ENCODE measurements around the gene PAPSS1.

Gene PAPSS1

GRCh38 chr4:107629318-107629717 lies 90.7 kb downstream of the PAPSS1 start:
- DNase-seq (ENCODE audit: low spot score): no peak

DNA sequence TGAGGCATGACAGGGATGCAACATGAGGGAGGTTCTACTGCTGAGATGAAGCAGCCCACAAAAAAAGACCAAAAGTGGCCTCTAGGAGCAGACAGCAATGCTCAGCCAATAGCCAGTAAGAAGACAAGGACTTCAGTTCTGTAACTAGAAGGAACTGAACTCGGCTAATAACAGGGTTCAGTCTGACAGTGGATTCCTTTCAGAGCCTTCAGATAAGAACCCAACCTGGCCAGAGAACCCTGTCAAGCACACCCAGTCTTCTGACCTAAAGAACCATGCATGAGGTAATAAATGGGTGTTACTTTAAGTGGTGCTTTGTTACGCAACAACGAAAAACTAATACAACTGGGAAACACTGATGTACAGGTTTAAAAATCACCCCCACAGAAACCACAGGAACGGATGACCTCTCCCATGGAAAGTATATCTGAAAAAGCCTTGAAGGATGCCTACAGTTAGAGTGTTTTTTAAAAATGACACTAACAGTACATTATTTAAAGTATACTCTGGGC lies 94.6 kb downstream of the PAPSS1 start:
- DNase-seq (ENCODE audit: low spot score): no peak

GRCh38 chr4:107624024-107624423 lies 96.0 kb downstream of the PAPSS1 start:
- no peak for DNase-seq (ENCODE audit: low spot score)

DNA sequence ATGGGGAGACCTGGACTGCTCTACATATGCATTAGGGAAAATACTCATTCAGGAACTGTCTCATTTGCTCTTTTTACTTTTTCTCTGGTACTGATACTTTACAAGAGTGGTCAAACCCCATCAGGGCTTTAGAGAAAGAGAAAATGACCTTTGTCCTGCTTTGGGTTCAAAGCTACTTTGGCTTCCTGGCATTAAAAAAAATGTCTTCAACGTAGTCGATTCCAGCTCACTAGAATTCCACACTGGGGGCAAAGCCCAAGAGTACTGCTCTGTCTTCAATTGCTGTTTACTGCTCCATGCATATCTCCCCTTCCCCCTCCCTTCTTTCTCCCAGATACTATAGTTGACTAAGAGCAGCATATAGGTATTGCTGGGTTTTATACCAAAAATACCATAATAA lies 98.0 kb downstream of the PAPSS1 start:
- DNase-seq (ENCODE audit: low spot score): no peak

- no peak for DNase-seq (ENCODE audit: low spot score)
These were observed 100.3 kb downstream of the PAPSS1 start for GRCh38 chr4:107619731-107620130.

- DNase-seq (ENCODE audit: low spot score): no peak
These were observed 101.0 kb downstream of the PAPSS1 start for GRCh38 chr4:107619066-107619465.

DNA sequence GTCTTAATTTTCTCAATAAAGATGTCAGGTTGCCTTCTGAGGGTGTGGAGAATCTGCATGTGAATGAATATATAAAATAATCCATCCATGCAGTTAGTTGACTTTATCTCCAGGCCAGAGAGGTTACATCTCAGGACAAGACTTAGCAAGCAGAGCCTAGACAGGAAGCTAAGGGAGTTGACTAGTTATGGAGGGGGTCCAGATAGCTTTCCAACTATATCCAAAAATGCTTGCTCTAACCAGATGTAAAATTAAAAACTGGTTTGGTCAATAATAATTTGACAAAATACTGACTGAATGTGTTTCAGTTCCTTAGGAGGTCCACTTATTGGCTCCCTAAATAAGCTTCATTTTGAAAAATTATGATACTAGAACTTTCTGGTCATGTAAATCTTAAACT lies 101.4 kb downstream of the PAPSS1 start:
- DNase-seq (ENCODE audit: low spot score): no peak

DNA sequence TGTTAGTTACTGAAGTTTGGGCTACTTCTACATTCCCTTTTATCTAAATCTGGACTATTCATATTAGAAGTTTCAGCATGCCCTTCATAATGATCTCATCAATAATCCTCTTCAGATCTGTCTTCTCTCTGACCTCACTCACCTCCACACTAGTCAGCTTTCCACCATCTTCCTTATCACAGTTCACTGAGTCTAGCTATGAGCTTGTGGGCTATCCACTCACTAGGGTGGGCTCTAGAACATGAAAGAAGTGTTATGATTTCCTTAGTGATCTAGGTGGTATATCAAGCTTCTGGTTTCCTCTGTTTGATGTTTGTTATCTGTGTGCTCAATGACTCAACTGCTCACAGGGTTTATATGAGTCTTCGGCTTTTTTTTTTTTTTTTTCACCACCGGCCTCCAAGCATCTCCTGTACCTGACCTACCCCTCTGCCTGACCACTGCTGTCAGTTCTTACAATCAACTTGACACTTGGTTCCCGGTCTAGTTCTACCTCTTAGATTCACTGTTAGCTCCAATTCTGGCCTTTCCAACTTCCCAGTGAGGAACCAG lies 103.1 kb downstream of the PAPSS1 start:
- DNase-seq (ENCODE audit: low spot score): no peak

DNA sequence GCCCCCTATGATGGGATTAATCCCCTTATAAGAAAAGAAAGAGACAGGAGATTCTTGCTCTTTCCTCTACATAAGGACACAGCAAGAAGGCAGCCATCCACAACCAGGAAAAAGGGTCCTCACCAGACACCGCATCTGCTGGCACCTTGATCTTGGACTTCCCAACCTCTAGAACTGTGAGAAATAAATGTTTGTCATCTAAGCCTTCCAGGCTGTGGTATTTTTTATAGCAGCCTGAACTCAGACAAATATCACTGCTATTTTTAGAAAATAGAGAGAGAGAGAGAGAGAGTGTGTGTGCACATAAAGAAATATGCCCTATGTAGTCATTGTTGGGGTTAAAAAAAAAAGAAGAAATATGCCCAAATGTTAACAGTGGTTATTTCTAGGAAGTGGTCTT lies 104.2 kb downstream of the PAPSS1 start:
- no peak for DNase-seq (ENCODE audit: low spot score)

DNA sequence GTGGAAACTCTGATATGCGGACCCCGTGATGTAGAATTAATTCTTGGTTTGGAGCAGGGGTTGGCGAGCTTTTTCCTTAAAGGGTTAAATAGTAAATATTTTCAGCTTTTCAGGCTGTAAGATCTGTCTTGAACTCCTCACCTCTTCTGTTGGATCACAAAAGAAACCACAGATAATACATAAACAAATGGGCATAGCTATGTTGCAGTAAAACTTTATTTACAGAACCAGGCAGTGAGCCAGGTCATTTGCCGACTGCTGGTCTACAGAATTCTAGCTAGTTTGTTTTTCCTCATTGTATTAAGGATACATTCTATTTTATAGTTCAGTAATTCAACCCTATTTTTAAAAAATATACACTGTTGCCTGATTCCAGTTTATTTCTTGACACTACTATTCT lies 116.6 kb downstream of the PAPSS1 start:
- DNase-seq (ENCODE audit: low spot score): no peak

DNA sequence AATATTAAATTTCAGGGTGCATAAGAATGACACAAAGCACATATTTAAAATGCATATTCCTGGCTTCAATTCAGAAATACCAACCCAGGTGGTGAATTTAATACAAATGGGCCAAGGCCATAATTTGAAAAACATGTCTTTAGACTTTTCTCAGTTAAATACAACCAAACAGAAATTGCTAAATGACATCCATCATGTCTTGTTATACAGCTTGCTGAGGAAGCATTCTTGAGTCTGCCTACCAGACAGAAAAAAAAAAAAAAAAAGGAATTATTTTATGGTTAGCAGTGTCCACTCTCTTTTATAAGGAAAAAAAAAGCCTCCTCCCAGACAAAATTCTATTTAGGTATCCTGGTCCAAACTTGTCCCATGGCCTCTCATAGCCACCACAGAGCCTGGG lies 119.1 kb downstream of the PAPSS1 start:
- no peak for DNase-seq (ENCODE audit: low spot score)

DNA sequence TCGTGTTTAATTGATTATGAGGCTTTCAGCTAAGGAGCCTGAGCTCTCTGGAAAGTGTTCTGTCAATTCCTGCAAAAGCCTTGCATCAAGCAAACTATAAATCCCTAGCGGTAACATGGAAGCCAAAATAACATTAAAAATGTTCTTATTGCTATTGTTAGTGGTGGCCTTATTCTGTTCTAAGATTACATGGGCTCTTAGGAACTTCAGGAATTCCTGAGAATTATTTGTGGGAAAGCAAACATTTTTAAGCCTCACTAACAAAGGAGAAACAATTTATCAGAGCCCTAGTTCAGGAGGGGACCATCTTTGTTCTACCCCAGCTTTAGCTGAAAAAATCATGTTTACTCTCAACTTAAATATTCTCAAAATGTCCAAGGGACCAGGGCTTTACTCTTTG lies 119.6 kb downstream of the PAPSS1 start:
- DNase-seq (ENCODE audit: low spot score): no peak

DNA sequence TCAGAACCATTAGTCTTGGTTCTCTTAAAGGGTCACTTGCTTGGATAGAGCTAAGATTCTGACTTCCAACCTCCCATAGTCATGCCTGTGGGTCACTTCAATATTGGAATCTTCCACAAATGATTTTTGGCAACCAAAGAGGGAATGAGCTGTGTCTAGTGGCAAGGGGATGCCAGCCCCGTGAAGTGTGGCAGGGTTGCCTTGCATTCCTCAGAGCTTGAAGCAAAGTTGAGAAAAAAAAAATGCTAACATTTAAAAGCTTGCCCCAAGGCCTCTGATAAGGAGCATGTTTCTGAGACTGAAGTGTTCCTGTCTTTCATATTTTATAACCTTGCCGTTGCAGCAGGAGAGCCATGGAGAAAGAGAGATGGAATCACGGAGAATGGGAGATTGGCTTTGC lies 120.2 kb downstream of the PAPSS1 start:
- DNase-seq (ENCODE audit: low spot score): no peak

GRCh38 chr4:107593230-107593629 lies 126.8 kb downstream of the PAPSS1 start:
- DNase-seq (ENCODE audit: low spot score): no peak

DNA sequence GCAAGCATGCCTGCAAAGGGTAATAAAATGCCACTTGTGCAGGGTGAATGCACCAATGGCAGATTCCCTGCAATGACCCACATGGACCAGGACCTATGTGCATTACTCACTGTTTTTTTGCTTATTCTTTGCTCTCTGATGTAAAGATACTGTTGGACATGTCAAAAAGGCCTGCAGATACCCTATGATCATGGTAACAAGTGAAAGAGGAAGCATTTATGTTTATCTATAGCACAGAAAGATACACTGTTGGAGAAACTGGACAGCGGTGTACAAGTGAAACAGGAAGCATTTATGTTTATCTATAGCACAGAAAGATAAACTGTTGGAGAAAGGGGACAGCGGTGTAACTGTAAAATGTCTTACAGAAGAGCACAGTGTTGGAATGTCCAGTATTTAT lies 127.5 kb downstream of the PAPSS1 start:
- no peak for DNase-seq (ENCODE audit: low spot score)

DNA sequence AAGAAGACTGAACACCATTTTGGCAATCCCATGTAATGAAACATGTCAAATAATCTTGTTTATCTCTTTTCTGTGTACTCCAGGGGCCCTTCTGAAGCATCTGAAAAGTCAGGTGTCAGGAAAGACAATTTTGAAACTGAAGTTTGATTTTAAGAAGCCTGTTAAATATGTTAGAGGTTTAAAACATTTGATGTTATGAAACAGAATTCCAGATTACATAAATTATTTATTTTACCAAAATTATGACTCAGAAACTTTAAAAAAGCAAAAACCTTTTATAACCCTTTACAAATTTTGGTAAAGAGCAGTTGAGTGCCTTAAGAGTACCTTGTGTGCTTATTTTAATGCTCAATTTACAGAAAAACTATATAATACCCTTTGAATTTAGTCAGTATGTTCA lies 130.8 kb downstream of the PAPSS1 start:
- no peak for DNase-seq (ENCODE audit: low spot score)

DNA sequence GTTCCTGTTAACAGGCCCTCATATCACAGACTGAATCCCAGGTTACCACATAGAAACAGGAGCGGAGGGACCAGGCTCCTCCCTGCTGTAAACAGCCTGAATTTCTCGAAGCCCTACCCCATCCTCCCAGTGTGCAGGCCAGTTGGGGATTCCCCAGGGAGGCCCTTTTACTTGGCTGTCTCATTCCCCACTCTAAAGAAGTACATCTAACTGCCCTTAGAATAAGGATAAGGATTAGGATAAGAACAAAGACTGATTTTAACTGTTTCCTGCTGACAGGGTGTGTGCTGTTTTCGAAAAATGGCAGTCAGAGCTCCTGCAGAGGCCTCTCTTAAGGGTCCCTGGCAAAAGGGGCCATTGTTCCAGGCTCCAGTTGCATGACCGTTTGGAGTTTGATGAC lies 133.7 kb downstream of the PAPSS1 start:
- DNase-seq (ENCODE audit: low spot score): no peak

GRCh38 chr4:107579099-107579498 lies 140.9 kb downstream of the PAPSS1 start:
- DNase-seq (ENCODE audit: low spot score): peak; percentile 16

DNA sequence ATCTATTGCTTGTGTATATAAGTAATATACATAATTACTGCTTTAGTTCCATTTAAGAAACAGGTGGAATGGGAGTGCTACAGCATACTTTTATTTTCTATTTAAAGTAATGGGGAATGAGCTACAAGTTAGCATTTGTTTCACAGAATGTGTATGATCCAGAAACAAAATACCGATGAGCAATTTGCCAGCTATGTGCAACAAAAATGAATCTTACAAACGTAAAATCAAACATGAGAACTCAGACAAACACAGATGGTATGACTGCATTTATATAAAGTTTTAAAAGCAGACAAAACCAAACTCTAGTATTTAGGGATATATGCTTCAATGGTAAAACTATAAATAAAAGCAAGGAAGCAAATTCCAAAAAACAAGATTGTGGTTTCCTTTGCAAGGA lies 141.7 kb downstream of the PAPSS1 start:
- no peak for DNase-seq (ENCODE audit: low spot score)

DNA sequence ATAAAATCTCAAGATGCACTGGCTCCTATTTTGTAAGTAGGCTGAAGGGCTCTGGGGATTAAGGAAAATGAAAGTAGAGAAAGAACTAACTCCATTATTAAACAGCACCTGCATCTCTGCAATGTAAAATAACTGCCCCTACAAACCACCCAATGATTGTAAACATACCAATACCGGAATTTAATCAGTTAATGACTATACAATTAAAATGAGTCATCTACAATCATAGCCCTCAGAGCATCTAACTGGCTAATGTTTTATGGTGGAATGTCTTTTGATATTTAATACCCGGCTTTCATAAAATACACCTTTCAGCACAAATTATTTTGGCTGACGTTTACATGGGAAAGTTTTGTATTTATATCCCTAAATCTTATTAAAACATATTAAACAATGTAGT lies 142.3 kb downstream of the PAPSS1 start:
- no peak for DNase-seq (ENCODE audit: low spot score)

GRCh38 chr4:107575243-107575642 lies 144.8 kb downstream of the PAPSS1 start:
- no peak for DNase-seq (ENCODE audit: low spot score)

- DNase-seq (ENCODE audit: low spot score): no peak
These were observed 147.8 kb downstream of the PAPSS1 start for GRCh38 chr4:107572281-107572680.

- DNase-seq (ENCODE audit: low spot score): no peak
These were observed 149.1 kb downstream of the PAPSS1 start for GRCh38 chr4:107570952-107571351.

GRCh38 chr4:107564326-107564725 lies 155.7 kb downstream of the PAPSS1 start:
- no peak for DNase-seq (ENCODE audit: low spot score)

Data from HuH-7.5 (cell line).